ENCODE data around the gene CBR4.
"Not testable (repeated sequence)": the region's sequence is repeated elsewhere in the genome, so short reads cannot be mapped to it uniquely, and the experiment has no call there.

The CBR4 gene

DNA sequence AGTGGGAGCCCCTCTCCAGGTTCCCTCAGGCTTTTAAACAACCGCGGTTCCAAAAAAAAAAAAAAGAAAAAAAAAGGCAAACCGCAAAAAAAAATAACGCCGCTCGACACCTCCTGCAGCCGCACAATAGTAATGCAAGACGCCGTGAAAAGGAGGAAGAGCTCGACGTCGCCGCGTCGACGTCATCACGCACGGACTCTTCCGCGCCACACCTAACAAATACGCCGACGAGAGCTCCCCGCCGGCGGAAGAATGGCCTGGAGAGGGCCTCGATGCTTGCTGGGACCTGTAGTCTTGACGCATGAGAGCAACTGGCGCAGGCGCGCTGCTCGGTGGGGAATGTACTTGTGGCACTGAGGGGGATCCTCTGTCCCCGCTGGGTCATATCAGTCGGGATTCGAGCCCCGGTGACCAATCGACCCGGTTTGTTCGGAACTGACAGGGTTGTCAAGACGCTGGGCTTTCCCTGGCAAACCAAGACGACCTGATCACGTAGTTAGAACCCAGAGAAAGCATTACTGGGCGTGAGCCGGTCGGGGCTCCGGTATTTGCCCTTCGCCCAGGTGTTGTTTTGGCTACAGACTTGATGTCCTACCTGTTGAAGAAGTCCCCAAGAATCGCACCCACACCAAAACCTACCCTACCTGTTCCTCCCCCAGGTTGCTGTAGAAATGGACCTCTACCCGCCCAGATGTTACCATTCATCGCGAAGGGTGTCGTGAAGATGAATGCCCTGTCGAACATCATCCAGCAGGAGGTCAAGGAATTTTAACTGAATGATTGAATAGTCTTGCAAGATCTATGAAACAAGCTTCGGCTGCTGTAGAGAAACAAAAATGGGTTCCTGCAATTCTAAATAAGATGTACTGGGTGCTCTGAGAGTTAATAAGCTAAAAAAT, at the start of gene CBR4:
Gene CBR4, minus strand, starts transcription at position 131 of the 899 bp plus-strand sequence. CDS start 166 bp downstream, outside the sequence.
- DNase-seq (ENCODE audit: low read depth) = peak; percentile 96

DNA sequence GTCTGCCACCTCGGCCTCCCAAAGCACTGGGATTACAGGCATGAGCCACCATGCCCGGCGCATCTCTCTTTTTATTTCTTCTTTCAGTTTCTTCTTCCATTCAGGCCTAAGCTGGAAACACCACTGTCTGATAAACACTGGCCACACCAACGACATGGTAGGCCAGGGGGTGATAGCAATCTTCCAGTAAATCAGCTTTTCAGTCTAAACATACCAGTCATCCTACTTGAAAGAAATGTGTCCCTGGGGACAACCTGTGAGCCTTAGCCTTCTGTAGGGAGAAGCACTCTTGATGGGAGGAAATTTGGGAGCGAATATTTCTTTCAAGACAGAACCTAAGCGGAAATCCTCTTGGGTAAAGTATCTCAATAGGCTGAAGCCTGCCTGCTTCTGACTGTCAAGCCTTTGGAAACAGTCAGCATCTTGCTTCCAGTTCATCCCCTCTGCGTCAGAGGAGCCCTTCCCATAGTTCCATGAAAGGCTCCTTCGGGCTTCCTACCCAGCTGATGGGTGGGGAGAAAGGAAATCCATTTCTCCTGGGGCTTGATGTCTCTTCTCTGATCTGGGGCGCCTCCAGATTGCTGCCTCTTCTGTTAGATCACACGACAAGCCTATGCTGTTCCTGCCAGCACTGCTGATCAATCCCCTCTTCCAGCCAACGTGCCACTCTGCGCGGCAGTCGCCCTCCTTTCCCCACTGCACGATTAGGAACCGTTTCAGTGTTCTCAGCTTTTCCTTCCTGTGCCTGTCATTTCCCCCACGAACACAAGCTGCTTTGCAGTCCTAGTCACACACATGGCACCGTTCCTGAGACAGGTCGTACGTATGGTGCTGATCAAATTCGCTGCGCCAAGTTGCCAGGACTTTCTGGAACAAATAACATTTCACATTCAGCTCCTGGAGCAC, 49.5 kb upstream of the CBR4 start:
- no peak for DNase-seq (ENCODE audit: low read depth)

DNA sequence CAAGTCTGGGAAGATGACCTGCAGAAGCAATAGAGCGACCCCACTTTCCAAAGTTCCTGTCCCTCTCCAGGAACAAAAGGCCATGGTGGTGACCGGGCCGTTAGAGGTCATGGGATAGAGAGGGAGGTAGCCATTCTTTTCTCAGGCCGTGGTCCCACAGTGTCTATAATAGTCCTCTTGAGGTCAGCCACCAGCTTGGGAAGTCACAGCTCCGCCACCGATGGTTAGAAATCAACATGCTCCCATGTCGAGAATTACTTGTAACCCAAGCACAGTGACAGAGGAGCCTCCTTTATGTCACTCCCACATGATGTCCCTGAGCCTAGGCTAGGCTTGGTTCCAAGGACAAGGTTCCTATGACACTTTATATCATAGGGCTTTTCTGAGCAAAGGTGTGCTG, 48.3 kb upstream of the CBR4 start:
- DNase-seq (ENCODE audit: low read depth) = no peak

DNA sequence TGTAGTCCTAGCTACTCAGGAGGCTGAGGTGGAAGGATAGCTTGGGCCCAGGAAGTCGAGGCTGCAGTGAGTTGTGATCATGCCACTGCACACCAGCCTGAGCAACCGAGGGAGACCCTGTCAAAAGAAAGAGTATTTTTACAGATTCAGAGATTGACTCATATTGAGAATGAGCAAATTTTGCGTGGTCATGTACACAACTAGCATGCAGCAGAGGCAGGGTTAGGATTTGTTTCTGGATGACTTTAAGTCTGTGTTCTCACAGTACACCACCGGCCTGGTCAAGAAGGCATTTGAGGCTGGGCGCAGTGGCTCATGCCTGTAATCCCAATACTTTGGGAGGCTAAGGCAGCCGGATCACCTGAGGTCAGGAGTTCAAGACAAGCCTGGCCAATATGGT, 44.8 kb upstream of the CBR4 start:
- DNase-seq (ENCODE audit: low read depth) = no peak

DNA sequence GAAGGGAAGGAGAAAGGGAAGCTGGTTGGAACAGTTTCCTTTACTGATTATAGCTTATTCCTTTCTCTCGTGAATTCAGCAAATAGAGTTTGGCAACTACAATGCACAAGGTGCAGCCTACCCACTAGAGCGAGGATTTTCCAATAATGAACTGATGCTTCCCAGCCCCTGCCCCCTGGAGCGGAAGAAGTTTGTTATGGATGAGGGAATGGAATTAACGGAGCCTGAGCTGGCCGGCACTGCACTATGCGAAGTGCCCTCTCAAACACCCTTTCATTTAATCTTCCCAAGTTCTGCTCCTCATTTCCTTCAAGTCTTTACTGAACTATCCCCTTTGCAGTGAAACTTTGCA, 42.5 kb upstream of the CBR4 start:
- DNase-seq (ENCODE audit: low read depth) = no peak

DNA sequence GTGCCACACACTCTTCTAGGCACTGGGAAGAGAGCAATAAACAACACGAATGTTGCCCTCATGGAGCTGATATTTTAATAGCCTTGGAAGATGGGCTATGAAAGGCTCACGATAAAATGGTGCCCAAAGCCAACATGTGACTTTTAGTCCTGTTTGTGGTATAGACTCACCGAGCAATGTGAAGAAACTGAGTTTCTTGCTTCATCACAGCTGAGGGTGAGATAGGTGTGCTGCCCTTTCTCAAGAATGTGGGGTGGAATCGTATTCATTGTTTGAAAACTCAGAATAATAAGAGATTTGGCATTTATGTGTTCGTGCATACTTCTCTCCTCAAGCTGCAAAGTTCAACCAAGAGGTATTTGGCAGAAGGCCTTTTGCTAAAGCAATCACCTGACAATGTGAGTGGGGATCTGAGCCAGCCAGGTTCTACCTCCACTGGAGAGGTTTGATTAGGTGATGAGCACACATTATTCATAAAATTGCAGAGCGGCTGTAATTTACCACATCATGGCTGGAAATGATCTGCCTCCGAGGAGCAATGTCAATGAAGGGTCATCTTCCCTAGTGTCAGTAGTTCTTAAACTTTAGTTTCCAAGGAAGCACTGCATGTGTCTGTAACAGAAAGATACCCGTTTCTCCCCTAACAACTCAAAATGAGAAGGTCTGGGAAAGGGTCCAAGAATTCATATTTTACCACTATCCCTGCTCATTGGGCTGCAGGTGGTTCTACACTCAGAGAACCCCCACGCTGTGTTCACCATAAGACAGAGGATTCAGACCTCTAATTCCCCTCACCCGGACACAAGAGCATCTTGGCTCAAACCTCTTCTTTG, 41.9 kb upstream of the CBR4 start:
- DNase-seq (ENCODE audit: low read depth) = no peak

DNA sequence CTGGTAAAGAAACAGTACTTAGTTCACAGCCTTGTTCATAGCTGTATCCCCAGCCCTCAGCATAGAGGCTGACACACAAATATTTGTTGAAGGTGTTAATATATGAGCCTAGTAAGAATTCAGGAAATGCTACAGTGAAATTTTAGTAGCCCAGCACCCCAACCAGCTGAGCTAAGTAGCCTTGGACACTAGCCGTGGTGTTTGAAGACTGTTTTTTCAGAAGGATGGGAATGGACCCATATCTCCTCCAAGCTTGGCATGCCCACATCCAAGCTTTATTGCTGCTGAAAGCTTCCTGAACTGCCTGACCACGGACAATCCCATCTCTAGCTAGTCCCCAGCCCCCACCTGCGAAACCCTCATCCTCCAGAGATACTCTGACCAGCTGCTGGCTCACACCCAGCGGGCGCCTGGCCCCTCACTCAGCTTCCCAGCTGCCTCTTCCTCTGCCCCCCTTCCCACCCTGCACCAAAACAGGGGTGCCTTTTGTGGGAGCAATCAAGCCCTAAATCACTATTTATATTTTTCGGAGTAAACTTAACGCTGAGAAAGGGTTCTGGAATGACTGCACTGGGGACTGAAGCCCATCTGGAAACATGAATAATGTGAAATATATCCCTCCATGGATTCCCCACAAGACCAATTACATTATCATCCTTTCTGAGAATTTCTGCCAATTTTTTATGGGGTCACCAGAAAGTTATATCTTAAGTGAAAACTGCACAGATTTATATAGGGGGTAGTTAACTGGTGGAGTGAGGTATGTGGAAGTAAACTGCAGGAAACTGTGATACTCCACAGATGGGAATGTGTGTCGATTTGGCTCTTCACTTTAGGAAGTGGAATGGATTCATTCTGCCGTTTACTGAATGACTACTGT, 41.1 kb upstream of the CBR4 start:
- DNase-seq (ENCODE audit: low read depth) = no peak

DNA sequence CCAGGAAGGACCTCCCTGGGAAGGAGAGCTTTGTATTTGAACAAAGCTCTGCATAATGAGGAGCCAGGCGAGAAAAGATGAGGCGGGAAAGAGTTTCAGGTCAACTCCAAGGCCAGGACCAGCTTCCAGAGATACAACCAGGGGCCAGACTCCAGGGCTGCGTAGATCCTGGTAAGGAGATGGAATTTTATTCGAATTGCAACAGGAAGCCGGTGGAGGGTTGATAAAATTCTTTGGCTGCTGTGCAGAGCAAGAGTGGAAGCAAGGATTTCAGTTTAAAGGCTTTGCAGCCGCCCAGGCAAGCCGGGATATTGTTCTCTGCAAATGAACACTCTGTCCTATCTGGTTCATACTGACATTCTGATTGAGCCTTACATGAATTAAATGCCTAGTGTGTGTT, 40.2 kb upstream of the CBR4 start:
- no peak for DNase-seq (ENCODE audit: low read depth)

DNA sequence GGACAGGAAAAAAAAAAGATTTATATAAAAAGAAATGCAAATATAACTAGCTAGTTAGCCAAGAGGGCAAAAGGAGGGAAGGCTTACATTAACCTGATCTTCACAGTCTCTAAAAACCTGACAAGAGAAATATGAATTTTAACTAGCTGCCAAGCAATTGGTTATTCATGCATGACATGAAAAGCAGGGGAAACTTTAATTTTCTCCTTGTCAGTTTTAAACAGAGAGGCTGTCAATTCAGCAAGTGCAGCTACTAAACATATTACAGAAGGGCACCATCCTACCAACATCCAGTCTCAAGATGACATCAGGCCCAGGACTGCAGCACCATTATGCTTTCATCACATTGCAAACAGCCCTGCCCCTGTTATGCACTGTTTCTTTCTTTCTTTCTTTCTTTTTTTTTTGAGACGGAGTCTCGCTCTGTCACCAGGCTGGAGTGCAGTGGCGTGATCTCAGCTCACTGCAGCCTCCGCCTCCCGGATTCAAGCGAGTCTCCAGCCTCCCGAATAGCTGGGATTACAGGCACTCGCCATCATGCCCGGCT, 38.9 kb upstream of the CBR4 start:
- DNase-seq (ENCODE audit: low read depth) = no peak

DNA sequence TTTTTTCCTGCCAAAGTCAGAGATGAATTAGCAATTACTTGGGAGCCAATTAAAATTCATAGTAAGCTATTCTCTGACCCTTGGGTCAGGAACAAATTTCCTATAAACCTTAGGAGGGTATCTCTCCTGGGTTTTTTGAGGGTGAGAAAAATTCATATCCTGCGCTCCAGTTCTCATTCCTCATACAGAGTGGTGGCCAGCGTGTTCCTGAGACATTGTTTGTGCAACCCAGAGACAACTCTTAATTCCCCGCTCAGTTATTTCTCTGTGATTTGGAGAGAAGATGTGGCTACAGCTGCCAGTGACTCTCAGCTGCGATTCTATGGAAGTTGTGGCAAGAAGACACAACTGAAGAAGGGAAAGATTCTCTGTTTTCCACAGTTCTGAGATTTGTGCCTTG, 37.9 kb upstream of the CBR4 start:
- DNase-seq (ENCODE audit: low read depth) = no peak

DNA sequence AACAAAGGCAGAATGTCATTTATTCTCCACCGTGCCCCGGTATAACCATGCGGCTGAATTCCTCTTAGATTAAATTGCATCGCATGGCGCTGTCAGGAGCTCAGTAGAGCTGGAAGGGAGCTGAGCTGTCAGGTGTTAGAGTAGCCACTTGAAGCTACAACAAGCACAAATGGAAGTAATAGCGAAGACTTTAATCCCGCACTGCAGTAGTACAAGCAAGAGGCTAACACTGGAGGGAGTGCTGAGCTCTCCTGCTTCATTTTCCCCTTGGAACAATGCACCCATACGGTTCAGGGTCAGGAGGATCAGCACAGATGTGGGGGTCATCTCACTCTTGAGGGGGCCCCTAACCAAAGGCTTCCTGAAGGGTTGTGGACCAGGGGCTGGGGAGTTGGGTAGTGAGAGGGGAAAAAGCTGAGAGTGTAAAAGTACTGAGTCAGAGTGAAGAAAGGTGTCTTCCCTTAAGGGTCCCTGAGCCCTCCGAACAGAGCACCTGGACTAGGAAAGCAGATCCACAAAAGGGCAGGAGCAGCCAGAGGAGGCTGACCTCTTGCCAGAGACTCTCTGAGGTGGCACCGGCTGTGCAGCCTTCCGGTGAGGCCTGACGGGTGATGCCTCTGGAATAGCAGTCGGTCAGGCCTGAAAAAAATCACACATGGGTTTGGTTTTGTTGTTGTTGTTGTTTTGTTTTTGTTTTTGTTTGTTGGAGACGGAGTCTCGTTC, 36.0 kb upstream of the CBR4 start:
- no peak for DNase-seq (ENCODE audit: low read depth)

DNA sequence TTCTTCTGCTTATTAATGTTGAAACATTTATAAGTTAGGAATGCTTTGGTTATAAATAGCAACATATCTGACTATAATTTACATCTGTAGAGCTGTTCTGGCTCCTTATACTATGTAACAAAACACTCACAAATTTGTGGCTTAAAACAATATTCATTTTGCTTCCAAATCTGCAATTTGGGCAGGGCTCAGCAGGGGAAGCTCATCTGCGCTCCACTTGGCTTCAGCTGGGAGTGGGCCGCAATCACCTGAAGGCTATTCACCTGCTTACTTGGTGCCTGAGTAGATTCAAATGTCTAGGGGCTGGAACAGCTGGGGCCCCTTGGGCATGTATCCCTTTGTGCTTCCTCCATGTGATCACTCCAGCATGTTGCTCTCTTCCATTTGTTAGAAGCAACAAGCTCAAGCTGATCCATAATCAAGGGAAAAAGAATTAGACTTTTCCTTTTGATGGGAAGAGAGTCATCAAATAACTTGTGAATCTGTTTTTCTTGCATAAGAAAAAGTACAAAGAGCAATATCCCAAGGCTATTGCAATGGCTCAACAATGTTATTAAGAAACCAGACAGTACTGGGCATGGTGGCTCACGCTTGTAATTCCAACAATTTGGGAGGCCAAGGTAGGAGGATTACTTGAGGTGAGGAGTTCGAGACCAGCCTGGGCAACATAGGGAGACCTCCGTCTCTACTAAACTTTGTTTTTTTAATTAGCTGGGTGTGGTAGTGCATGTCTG, 34.8 kb upstream of the CBR4 start:
- DNase-seq (ENCODE audit: low read depth) = no peak

DNA sequence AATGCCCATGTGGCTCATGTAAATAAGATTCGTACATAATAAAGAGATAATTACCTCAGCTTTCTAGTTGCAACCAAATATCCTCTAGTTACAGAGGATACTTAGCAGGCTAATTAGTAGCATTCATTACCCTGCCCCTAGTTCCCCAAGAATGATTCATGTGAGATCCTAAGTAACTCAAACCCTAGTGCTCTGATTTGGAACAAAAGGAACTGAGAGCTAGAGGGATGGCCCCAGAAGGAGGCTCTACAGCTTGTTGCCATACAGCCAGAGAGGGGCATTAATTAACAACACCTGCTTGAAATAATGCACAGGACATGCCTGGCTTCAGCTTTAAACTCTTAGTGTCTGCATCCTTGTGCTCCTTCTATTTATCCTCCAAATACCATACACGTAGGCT, 32.6 kb upstream of the CBR4 start:
- DNase-seq (ENCODE audit: low read depth) = no peak

DNA sequence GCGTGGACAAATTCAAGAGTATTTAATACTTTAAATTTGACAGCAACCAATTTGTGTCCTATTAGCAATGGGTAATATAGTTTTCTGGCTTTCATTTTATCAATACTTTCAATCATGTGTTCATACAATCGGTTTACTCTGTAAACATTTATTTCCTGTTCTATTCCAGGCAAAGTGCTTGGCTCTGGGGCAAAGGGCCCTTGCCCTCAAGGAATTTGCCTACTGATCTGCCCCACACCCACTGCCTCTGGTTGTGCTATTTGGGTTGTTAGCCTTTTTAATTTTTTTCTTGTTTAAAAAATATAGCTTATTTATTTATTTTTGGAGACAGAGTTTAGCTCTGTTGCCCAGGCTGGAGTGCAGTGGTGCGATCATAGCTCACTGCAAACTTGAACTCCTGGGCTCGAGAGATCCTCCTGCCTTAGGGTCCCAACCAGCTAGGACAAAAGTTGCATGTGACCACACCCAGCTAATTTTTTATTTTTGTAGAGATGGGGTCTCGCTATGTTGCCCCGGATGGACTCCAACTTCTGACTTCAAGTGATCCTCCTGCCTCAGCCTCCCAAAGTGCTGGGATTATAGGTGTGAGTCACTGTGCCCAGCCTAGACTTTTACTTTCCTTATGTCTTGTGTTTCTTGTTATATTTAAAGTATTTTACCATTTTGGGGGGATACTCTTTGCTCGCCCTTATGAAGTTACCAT, 30.7 kb upstream of the CBR4 start:
- no peak for DNase-seq (ENCODE audit: low read depth)

DNA sequence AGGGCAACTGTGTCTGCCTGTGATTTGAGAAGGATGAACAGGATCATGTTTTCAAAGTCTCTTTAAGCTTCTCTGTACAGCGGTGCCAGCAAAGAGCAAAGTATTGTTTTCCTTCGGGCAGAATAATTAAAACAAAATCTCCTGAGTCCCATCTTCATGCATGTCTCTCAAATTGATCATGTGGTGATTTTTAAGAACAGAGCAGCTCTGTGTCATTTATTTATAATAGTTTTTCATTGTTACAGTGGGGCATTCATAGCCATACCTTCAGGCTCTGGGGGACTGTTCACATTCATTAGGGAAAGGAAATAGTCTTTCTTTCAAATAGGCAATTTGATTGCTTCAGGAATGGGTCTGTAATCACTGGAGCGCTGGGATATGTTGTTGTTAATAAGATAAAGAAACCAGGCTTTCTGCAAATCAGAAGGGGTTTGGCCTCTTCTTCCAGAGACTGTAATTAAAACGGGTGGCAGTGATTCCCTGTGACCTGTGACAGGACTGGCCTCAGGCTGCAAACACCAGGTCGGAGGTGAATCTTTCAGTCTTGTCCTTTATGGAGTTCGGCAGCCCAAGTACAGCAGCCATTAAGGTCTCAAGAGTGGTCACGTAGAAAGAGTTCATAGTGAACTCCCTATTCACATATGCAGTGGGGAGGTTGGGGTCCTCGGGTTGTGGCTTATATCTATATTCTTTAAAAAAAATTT, 29.3 kb upstream of the CBR4 start:
- no peak for DNase-seq (ENCODE audit: low read depth)

DNA sequence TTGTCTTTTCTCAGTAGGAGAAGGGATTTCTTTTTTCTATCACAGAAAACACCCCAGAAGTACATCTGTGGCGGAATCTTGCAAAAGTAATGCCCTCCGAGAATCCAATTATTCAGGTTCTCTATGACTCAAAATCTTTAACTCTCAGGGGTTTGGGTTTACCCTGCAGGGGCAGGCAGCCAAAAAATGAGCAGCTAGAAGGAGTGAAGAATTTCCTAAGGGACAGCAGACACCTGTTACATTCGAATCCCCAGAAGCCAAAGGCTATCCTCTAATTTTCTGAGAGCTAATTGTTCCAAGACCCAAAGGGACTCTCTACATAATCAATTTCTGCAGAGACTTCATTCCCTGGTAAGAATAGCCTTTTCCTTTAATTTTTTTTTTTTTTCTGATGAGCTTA, 27.5 kb upstream of the CBR4 start:
- DNase-seq (ENCODE audit: low read depth) = no peak

DNA sequence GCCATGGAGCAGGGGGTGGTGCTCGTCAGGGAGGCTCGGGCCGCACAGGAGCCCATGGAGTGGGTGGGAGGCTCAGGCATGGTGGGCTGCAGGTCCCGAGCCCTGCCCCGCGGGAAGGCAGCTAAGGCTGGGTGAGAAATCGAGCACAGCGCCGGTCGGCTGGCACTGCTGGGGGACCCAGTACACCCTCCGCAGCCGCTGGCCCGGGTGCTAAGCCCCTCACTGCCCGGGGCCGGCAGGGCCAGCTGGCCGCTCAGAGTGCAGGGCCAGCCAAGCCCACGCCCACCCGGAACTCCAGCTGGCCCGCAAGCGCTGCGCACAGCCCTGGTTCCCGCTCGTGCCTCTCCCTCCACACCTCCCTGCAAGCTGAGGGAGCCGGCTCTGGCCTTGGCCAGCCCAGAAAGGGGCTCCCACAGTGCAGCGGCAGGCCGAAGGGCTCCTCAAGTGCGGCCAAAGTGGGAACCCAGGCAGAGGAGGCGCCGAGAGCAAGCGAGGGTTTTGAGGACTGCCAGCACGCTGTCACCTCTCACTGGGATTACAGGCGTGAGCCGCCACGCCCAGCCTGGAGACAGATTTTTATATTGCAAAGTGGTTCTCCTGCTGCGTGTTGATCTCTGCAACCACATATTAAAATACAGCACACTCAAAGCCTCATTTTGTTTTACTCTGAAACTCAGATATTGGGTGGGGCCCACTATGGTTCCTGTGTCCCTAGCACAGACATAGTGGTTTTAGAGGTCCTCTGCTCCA, 26.0 kb upstream of the CBR4 start:
- not testable (repeated sequence) for DNase-seq (ENCODE audit: low read depth)

DNA sequence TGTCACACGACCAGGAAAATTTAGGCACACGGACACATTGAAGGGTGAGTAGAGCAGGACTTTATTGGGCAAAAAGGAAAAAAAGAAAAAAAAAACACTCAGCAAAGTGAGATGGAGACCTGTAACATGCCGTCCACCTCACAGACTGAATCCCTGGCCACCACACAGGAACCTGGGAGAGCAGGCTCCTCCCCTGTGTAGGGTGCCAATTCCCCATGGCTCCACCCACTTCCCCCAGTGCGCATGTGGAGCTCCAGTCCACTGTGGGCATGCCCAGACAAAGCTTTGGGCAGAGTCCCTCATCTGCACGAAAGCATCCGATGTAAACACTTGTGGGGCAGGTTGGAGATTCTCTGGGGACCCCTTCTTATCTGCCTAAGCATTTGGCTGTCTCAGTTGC, 23.6 kb upstream of the CBR4 start:
- DNase-seq (ENCODE audit: low read depth) = no peak
